HepG2 (cell line): ENCODE data around the gene CTU2. TPM values are rescaled to one million over a fixed set of nuclear protein-coding genes. Genes with fewer than 3 reads are reported as not detected.

Source experiments
- BCL6 ChIP-seq: IDR thresholded peaks from 2 replicates; pipeline ENCODE4 v1.6.1; 2016; ENCODE audit warnings: missing genetic modification reagents, missing compliant biosample characterization
- CHD2 ChIP-seq: IDR thresholded peaks from 2 replicates; pipeline ENCODE4 v1.6.1; 2011; ENCODE audit warnings: low read depth, low read length, improper control_type of control experiment
- HDAC1 ChIP-seq: sonication (generic); formaldehyde crosslinking; IDR thresholded peaks from 2 replicates; pipeline ENCODE4 v1.5.1; 2020; ENCODE audit warnings: mild to moderate bottlenecking, missing genetic modification reagents
- HNF4G ChIP-seq, 2 experiments: sonication (generic) in 1 of 2; formaldehyde crosslinking in 1 of 2; IDR thresholded peaks; 2 replicates each; pipeline versions ENCODE4 v1.4.0 to v1.6.1; 2011 to 2020; ENCODE audit warnings: borderline replicate concordance in 2 of 2, low read depth in 2 of 2, mild to moderate bottlenecking in 2 of 2, low read length in 1 of 2, missing genetic modification reagents in 1 of 2, moderate library complexity in 1 of 2
- JARID2 ChIP-seq: sonication (generic); formaldehyde crosslinking; IDR thresholded peaks from 2 replicates; pipeline ENCODE4 v1.8.1; 2023; ENCODE audit warnings: missing genetic modification reagents, inconsistent platforms; ENCODE audit not compliant: insufficient replicate concordance
- SP4 ChIP-seq: sonication (generic); formaldehyde crosslinking; IDR thresholded peaks from 2 replicates; pipeline ENCODE4 v1.8.1; 2023; ENCODE audit warnings: mild to moderate bottlenecking, missing genetic modification reagents
- SUZ12 ChIP-seq: fragments of 150-350 bp; IDR thresholded peaks from 2 replicates; pipeline ENCODE4 v1.6.1; 2014; ENCODE audit warnings: low read depth, low read length
- YY1 ChIP-seq: IDR thresholded peaks from 2 replicates; pipeline ENCODE4 v1.6.1; 2011; ENCODE audit warnings: low read length, low read depth, moderate library complexity, mild to moderate bottlenecking; ENCODE audit not compliant: insufficient read depth, insufficient replicate concordance
- ZNF224 ChIP-seq: sonication (generic); formaldehyde crosslinking; IDR thresholded peaks from 2 replicates; pipeline ENCODE4 v1.5.0; 2020; ENCODE audit warnings: mild to moderate bottlenecking, missing genetic modification reagents
- ZNF232 ChIP-seq: sonication (generic); formaldehyde crosslinking; IDR thresholded peaks from 2 replicates; pipeline ENCODE4 v1.4.0; 2020; ENCODE audit warnings: missing genetic modification reagents, borderline replicate concordance
- ZNF737 ChIP-seq: sonication (generic); formaldehyde crosslinking; IDR thresholded peaks from 2 replicates; pipeline ENCODE4 v1.5.0; 2020; ENCODE audit warnings: missing genetic modification reagents, mild to moderate bottlenecking, borderline replicate concordance
- polyA plus RNA-seq, 8 experiments: library from polyadenylated mRNA; depleted of rRNA in 3 of 8; stranded (reverse) in 7 of 8; unstranded in 1 of 8; fragments of >200 nt; fragmentation: Illumina TruSeq in 4 of 8; extraction: Trizol in 4 of 8; gene quantifications; 2 replicates each; pipeline versions ENCODE4 v1.2.1 to v1.2.3, GENCODE V29; 2011 to 2016; ENCODE audit warnings: low read depth in 4 of 8, missing spikeins in 1 of 8, mixed read lengths in 1 of 8; ENCODE audit not compliant: insufficient read depth in 1 of 8
- total RNA-seq, 5 experiments: library from RNA; depleted of rRNA; stranded (reverse); fragments of >200 nt; fragmentation: Illumina TruSeq; extraction: Trizol; gene quantifications; 2 replicates each; pipeline ENCODE4 v1.2.3, GENCODE V29; 2016; ENCODE audit warnings: low read depth in 1 of 5
- TF ChIP-seq, protein P1 (sequence below): sonication (generic); formaldehyde crosslinking; IDR thresholded peaks from 2 replicates; pipeline ENCODE4 v1.4.0; 2020; ENCODE audit warnings: missing genetic modification reagents, mild to moderate bottlenecking, borderline replicate concordance
- TF ChIP-seq, protein P2 (sequence below): IDR thresholded peaks from 2 replicates; pipeline ENCODE4 v1.6.1; 2016; ENCODE audit warnings: low read depth, control low read depth
- TF ChIP-seq, protein P3 (sequence below): sonication (generic); formaldehyde crosslinking; IDR thresholded peaks from 2 replicates; pipeline ENCODE4 v1.4.0; 2020; ENCODE audit warnings: missing genetic modification reagents
- TF ChIP-seq, protein P4 (sequence below): sonication (generic); formaldehyde crosslinking; IDR thresholded peaks from 2 replicates; pipeline ENCODE4 v1.5.0; 2020; ENCODE audit warnings: mild to moderate bottlenecking, missing genetic modification reagents
- TF ChIP-seq, protein P5 (sequence below): sonication (generic); formaldehyde crosslinking; IDR thresholded peaks from 2 replicates; pipeline ENCODE4 v1.8.1; 2023; ENCODE audit warnings: missing genetic modification reagents, inconsistent platforms, borderline replicate concordance
- TF ChIP-seq, protein P6 (sequence below): IDR thresholded peaks from 2 replicates; pipeline ENCODE4 v1.6.1; 2016; ENCODE audit warnings: mild to moderate bottlenecking, missing biosample characterization, missing genetic modification reagents

Gene CTU2
- total and polyA plus RNA-seq, 2 of the 13 experiments (the other 11 are each of a cell fraction or from before 2014, with no cell fraction given), result 13.3 to 21.9 TPM

DNA sequence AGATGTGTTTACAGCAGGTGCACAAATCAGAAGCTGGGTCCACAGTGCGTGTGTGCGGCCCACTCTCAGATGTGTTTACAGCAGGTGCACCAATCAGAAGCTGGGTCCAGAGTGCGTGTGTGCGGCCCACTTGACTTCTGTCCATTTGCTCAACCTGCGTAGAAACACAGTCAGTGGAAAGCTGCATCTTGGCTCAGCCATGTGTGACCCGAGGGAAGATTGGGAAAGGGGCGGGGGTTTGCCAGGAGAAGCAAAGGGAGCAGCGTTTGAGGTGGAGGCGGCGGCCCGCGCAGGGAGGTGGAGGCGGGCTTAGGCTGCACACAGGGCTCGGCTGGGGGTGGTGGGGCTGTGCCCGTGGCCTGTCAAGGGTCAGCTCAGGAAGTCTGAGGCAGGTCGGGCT, 4.3 kb downstream of the CTU2 start (continued):
- TF ChIP-seq JARID2 (CRISPR knock-in tag), result no peak
- TF ChIP-seq, protein P1, sequence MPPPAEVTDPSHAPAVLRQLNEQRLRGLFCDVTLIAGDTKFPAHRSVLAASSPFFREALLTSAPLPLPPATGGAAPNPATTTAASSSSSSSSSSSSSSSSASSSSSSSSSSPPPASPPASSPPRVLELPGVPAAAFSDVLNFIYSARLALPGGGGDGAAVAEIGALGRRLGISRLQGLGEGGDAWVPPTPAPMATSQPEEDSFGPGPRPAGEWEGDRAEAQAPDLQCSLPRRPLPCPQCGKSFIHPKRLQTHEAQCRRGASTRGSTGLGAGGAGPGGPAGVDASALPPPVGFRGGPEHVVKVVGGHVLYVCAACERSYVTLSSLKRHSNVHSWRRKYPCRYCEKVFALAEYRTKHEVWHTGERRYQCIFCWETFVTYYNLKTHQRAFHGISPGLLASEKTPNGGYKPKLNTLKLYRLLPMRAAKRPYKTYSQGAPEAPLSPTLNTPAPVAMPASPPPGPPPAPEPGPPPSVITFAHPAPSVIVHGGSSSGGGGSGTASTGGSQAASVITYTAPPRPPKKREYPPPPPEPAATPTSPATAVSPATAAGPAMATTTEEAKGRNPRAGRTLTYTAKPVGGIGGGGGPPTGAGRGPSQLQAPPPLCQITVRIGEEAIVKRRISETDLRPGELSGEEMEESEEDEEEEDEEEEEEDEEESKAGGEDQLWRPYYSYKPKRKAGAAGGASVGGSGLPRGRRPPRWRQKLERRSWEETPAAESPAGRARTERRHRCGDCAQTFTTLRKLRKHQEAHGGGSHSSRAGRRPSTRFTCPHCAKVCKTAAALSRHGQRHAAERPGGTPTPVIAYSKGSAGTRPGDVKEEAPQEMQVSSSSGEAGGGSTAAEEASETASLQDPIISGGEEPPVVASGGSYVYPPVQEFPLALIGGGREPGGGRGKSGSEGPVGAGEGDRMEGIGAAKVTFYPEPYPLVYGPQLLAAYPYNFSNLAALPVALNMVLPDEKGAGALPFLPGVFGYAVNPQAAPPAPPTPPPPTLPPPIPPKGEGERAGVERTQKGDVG (CRISPR knock-in tag), result peak; percentile 79; the same call in 1 of the 2 replicates
- TF ChIP-seq BCL6 (CRISPR knock-in tag), result no peak
- TF ChIP-seq ZNF224 (CRISPR knock-in tag), result no peak
- 0 out of 2 replicates have a peak, but pooled peaks have one; percentile 15 for TF ChIP-seq SP4 (CRISPR knock-in tag)
- TF ChIP-seq, protein P2, sequence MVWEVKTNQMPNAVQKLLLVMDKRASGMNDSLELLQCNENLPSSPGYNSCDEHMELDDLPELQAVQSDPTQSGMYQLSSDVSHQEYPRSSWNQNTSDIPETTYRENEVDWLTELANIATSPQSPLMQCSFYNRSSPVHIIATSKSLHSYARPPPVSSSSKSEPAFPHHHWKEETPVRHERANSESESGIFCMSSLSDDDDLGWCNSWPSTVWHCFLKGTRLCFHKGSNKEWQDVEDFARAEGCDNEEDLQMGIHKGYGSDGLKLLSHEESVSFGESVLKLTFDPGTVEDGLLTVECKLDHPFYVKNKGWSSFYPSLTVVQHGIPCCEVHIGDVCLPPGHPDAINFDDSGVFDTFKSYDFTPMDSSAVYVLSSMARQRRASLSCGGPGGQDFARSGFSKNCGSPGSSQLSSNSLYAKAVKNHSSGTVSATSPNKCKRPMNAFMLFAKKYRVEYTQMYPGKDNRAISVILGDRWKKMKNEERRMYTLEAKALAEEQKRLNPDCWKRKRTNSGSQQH, result no peak
- TF ChIP-seq, protein P3, sequence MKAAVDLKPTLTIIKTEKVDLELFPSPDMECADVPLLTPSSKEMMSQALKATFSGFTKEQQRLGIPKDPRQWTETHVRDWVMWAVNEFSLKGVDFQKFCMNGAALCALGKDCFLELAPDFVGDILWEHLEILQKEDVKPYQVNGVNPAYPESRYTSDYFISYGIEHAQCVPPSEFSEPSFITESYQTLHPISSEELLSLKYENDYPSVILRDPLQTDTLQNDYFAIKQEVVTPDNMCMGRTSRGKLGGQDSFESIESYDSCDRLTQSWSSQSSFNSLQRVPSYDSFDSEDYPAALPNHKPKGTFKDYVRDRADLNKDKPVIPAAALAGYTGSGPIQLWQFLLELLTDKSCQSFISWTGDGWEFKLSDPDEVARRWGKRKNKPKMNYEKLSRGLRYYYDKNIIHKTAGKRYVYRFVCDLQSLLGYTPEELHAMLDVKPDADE (CRISPR knock-in tag), result no peak
- no peak for TF ChIP-seq ZNF232 (CRISPR knock-in tag)
- TF ChIP-seq SUZ12, result no peak
- 0 out of 2 replicates have a peak, but pooled peaks have one; percentile 16 for TF ChIP-seq HNF4G (IDR thresholded peaks at IDR 0.05; ENCODE audit: borderline replicate concordance, low read depth, low read length)
- no peak for TF ChIP-seq HNF4G (CRISPR knock-in tag; IDR thresholded peaks at IDR 0.05; ENCODE audit: borderline replicate concordance, low read depth)
- TF ChIP-seq ZNF737 (CRISPR knock-in tag), result no peak
- no peak for TF ChIP-seq CHD2
- TF ChIP-seq, protein P4, sequence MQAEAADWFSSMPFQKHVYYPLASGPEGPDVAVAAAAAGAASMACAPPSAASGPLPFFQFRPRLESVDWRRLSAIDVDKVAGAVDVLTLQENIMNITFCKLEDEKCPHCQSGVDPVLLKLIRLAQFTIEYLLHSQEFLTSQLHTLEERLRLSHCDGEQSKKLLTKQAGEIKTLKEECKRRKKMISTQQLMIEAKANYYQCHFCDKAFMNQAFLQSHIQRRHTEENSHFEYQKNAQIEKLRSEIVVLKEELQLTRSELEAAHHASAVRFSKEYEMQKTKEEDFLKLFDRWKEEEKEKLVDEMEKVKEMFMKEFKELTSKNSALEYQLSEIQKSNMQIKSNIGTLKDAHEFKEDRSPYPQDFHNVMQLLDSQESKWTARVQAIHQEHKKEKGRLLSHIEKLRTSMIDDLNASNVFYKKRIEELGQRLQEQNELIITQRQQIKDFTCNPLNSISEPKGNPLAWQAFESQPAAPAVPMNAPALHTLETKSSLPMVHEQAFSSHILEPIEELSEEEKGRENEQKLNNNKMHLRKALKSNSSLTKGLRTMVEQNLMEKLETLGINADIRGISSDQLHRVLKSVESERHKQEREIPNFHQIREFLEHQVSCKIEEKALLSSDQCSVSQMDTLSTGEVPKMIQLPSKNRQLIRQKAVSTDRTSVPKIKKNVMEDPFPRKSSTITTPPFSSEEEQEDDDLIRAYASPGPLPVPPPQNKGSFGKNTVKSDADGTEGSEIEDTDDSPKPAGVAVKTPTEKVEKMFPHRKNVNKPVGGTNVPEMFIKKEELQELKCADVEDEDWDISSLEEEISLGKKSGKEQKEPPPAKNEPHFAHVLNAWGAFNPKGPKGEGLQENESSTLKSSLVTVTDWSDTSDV (CRISPR knock-in tag), result no peak
- TF ChIP-seq, protein P5, sequence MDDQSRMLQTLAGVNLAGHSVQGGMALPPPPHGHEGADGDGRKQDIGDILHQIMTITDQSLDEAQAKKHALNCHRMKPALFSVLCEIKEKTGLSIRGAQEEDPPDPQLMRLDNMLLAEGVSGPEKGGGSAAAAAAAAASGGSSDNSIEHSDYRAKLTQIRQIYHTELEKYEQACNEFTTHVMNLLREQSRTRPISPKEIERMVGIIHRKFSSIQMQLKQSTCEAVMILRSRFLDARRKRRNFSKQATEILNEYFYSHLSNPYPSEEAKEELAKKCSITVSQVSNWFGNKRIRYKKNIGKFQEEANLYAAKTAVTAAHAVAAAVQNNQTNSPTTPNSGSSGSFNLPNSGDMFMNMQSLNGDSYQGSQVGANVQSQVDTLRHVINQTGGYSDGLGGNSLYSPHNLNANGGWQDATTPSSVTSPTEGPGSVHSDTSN (CRISPR knock-in tag), result no peak
- no peak for TF ChIP-seq YY1
- peak; percentile 34; the same call in 1 of the 2 replicates for TF ChIP-seq HDAC1 (CRISPR knock-in tag)
- TF ChIP-seq, protein P6, sequence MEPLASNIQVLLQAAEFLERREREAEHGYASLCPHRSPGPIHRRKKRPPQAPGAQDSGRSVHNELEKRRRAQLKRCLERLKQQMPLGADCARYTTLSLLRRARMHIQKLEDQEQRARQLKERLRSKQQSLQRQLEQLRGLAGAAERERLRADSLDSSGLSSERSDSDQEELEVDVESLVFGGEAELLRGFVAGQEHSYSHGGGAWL (CRISPR knock-in tag), result no peak
